ENCODE measurements around the gene CFAP206.

GRCh38 chr6:87444362-87444761 lies 36.6 kb downstream of the CFAP206 start:
- TF ChIP-seq GATA3 (IDR thresholded peaks at IDR 0.05; ENCODE audit: low read depth, low read length) = no peak
- no peak for TF ChIP-seq GATA2 (IDR thresholded peaks at IDR 0.05; ENCODE audit: low read depth, low read length)
